GM23338 (cell line): ENCODE data around the gene TANGO6. TPM values are rescaled to one million over a fixed set of nuclear protein-coding genes. Genes with fewer than 3 reads are reported as not detected.

Source experiments
- ATAC-seq: fragments of 200-7000 bp; cut with Tn5 transposase; 3 replicates; pipeline ENCODE4 v1.9.1; 2020
- DNase-seq: peaks from one replicate; pipeline ENCODE4 v3.0.0-alpha.2; 2015; ENCODE audit warnings: low spot score
- H2AFZ ChIP-seq: fragments of 200-600 bp; sonication (generic); 2 replicates; pipeline ENCODE4 v1.8.0; 2016; ENCODE audit warnings: antibody characterized with exemption, mild to moderate bottlenecking, moderate library complexity
- H3F3A ChIP-seq: fragments of 200-600 bp; sonication (generic); replicated peaks from 2 replicates; pipeline ENCODE4 v1.8.0; 2017; ENCODE audit warnings: antibody characterized with exemption, mixed run types, low read depth
- H3K27ac ChIP-seq: fragments of 200-600 bp; sonication (generic); 2 replicates; pipeline ENCODE4 v1.6.1; 2016; ENCODE audit warnings: low read depth
- H3K27me3 ChIP-seq: fragments of 200-600 bp; sonication (generic); 2 replicates; pipeline ENCODE4 v1.8.0; 2016; ENCODE audit warnings: mild to moderate bottlenecking, mixed run types, moderate library complexity; ENCODE audit not compliant: insufficient read depth
- H3K36me3 ChIP-seq: fragments of 200-600 bp; sonication (generic); 2 replicates; pipeline ENCODE4 v1.8.0; 2016; ENCODE audit warnings: mild to moderate bottlenecking; ENCODE audit not compliant: insufficient read depth
- H3K4me1 ChIP-seq: fragments of 200-600 bp; sonication (generic); 2 replicates; pipeline ENCODE4 v1.8.0; 2016; ENCODE audit warnings: mild to moderate bottlenecking, moderate library complexity; ENCODE audit not compliant: insufficient read depth
- H3K4me2 ChIP-seq: fragments of 200-600 bp; sonication (generic); 2 replicates; pipeline ENCODE4 v1.7.1; 2017; ENCODE audit warnings: mixed run types
- H3K4me3 ChIP-seq: fragments of 200-600 bp; sonication (generic); 2 replicates; pipeline ENCODE4 v1.6.1; 2016; ENCODE audit warnings: mixed run types
- H3K79me2 ChIP-seq: fragments of 200-600 bp; sonication (generic); replicated peaks from 2 replicates; pipeline ENCODE4 v1.8.0; 2017; ENCODE audit warnings: mild to moderate bottlenecking; ENCODE audit not compliant: insufficient read depth
- H3K9me2 ChIP-seq: fragments of 200-600 bp; sonication (generic); 2 replicates; pipeline ENCODE4 v1.8.0; 2017; ENCODE audit not compliant: insufficient read depth
- H4K20me1 ChIP-seq: fragments of 200-600 bp; sonication (generic); replicated peaks from 2 replicates; pipeline ENCODE4 v1.8.0; 2017; ENCODE audit warnings: mild to moderate bottlenecking; ENCODE audit not compliant: insufficient read depth
- H3K27ac Mint-ChIP-seq: 2 replicates; pipeline ENCODE4 v1.8.0; 2020; ENCODE audit warnings: inconsistent platforms, mild to moderate bottlenecking, moderate library complexity, mixed read lengths
- H3K27me3 Mint-ChIP-seq: 3 replicates; pipeline ENCODE4 v1.8.0; 2022; ENCODE audit warnings: low read depth, mild to moderate bottlenecking, moderate library complexity, mixed read lengths, inconsistent platforms; ENCODE audit not compliant: insufficient read depth, poor library complexity
- H3K36me3 Mint-ChIP-seq: 3 replicates; pipeline ENCODE4 v1.8.0; 2021; ENCODE audit warnings: low read depth, mild to moderate bottlenecking, inconsistent platforms, moderate library complexity, mixed read lengths
- H3K4me1 Mint-ChIP-seq: 3 replicates; pipeline ENCODE4 v1.8.0; 2020; ENCODE audit warnings: mild to moderate bottlenecking, inconsistent platforms, mixed read lengths
- H3K4me3 Mint-ChIP-seq: 3 replicates; pipeline ENCODE4 v1.8.0; 2021; ENCODE audit warnings: moderate library complexity, mild to moderate bottlenecking, inconsistent platforms, mixed read lengths
- H3K9me3 Mint-ChIP-seq: 3 replicates; pipeline ENCODE4 v1.8.0; 2020; ENCODE audit warnings: moderate library complexity, mild to moderate bottlenecking, inconsistent platforms, mixed read lengths
- CREB1 ChIP-seq: fragments of 250-450 bp; sonication (Bioruptor Pico); IDR thresholded peaks from 2 replicates; pipeline ENCODE4 v1.5.0; 2020; ENCODE audit warnings: low read depth, mild to moderate bottlenecking, moderate library complexity
- ETS1 ChIP-seq: IDR thresholded peaks from 2 replicates; pipeline ENCODE4 v1.6.1; 2016; ENCODE audit warnings: antibody characterized with exemption
- EZH2 ChIP-seq: fragments of 200-600 bp; sonication (generic); IDR thresholded peaks from one replicate; pipeline ENCODE4 v1.8.0; 2017; ENCODE audit warnings: antibody characterized with exemption, mild to moderate bottlenecking, low read depth; ENCODE audit not compliant: unreplicated experiment
- EZH2phosphoT487 ChIP-seq: fragments of 200-600 bp; sonication (generic); IDR thresholded peaks from one replicate; pipeline ENCODE4 v1.8.1; 2018; ENCODE audit warnings: antibody characterized with exemption; ENCODE audit not compliant: unreplicated experiment
- JUNB ChIP-seq: IDR thresholded peaks from one replicate; pipeline ENCODE4 v1.6.1; 2016; ENCODE audit warnings: antibody characterized with exemption; ENCODE audit not compliant: unreplicated experiment
- NANOG ChIP-seq: IDR thresholded peaks from 2 replicates; pipeline ENCODE4 v1.6.1; 2016; ENCODE audit warnings: antibody characterized with exemption, borderline replicate concordance
- POLR2AphosphoS5 ChIP-seq: IDR thresholded peaks from 2 replicates; pipeline ENCODE4 v1.6.1; 2016; ENCODE audit warnings: antibody characterized with exemption, low read depth
- STAT1 ChIP-seq: IDR thresholded peaks from one replicate; pipeline ENCODE4 v1.6.1; 2016; ENCODE audit warnings: antibody characterized with exemption; ENCODE audit not compliant: unreplicated experiment
- ZNF114 ChIP-seq: fragments of 250-450 bp; sonication (Bioruptor Pico); IDR thresholded peaks from 2 replicates; pipeline ENCODE4 v1.5.0; 2020; ENCODE audit warnings: mild to moderate bottlenecking, moderate library complexity
- ZNF331 ChIP-seq: fragments of 250-450 bp; sonication (Bioruptor Pico); IDR thresholded peaks from 2 replicates; pipeline ENCODE4 v1.5.0; 2020; ENCODE audit warnings: low read depth, mild to moderate bottlenecking, moderate library complexity
- polyA plus RNA-seq: library from polyadenylated mRNA; unstranded; fragments of >200 nt; fragmentation: Nextera tagmentation; extraction: Ambion mirVana; gene quantifications from 2 replicates; pipeline ENCODE4 v1.2.1, GENCODE V29; 2016
- total RNA-seq: library from RNA; depleted of rRNA; stranded (reverse); fragments of >200 nt; shearing (Covaris generic); gene quantifications from 2 replicates; pipeline ENCODE4 v1.2.3, GENCODE V29; 2014
- TF ChIP-seq, protein P1 (sequence below): IDR thresholded peaks from one replicate; pipeline ENCODE4 v1.6.1; 2018; ENCODE audit warnings: antibody characterized with exemption; ENCODE audit not compliant: unreplicated experiment
- TF ChIP-seq, protein P2 (sequence below): fragments of 250-450 bp; sonication (Bioruptor Pico); IDR thresholded peaks from 2 replicates; pipeline ENCODE4 v1.5.0; 2020; ENCODE audit warnings: mild to moderate bottlenecking, moderate library complexity
- TF ChIP-seq, protein P3 (sequence below), 2 experiments: fragments of 200-600 bp in 1 of 2; sonication (generic) in 1 of 2; conservative IDR thresholded peaks; 2 replicates each; pipeline versions ENCODE4 v1.5.1 to v1.6.1; 2016 to 2017; ENCODE audit warnings: antibody characterized with exemption in 2 of 2, low read depth in 2 of 2, mild to moderate bottlenecking in 2 of 2, moderate library complexity in 1 of 2

Gene TANGO6
- total and polyA plus RNA-seq, 2 experiments from 2014 or later, result 7.2 to 23.2 TPM

GRCh38 chr16:68935008-68935407 lies 91.7 kb downstream of the TANGO6 start:
- H3K4me3 Mint-ChIP-seq, result no peak overlapping the region
- no peaks in the 10 kb centered on the region for H3K27me3 ChIP-seq
- no peaks in the 10 kb centered on the region for H3K9me2 ChIP-seq
- peaks cover 4% of the 10 kb centered on the region; the same call in 1 of the 3 replicates for H3K9me3 Mint-ChIP-seq
- ATAC-seq, result no peak
- no peak overlapping the region for H3K4me3 ChIP-seq
- no peaks in the 10 kb centered on the region; the same call in 1 of the 2 replicates for H3K36me3 ChIP-seq
- H3F3A ChIP-seq, result no peaks in the 10 kb centered on the region
- peaks cover 4% of the 10 kb centered on the region for H4K20me1 ChIP-seq
- no peaks in the 10 kb centered on the region for H3K4me1 Mint-ChIP-seq
- H3K36me3 Mint-ChIP-seq, result peaks cover 29% of the 10 kb centered on the region
- no peak overlapping the region for H3K27ac ChIP-seq
- H3K27ac Mint-ChIP-seq, result no peak overlapping the region
- H3K27me3 Mint-ChIP-seq, result no peaks in the 10 kb centered on the region
- H3K4me1 ChIP-seq, result no peaks in the 10 kb centered on the region
- no peak overlapping the region for H3K4me2 ChIP-seq
- H3K79me2 ChIP-seq, result no peaks in the 10 kb centered on the region
- TF ChIP-seq ZNF114, result no peak
- no peak for TF ChIP-seq ZNF331 (CRISPR knock-in tag)
- TF ChIP-seq, protein P1, sequence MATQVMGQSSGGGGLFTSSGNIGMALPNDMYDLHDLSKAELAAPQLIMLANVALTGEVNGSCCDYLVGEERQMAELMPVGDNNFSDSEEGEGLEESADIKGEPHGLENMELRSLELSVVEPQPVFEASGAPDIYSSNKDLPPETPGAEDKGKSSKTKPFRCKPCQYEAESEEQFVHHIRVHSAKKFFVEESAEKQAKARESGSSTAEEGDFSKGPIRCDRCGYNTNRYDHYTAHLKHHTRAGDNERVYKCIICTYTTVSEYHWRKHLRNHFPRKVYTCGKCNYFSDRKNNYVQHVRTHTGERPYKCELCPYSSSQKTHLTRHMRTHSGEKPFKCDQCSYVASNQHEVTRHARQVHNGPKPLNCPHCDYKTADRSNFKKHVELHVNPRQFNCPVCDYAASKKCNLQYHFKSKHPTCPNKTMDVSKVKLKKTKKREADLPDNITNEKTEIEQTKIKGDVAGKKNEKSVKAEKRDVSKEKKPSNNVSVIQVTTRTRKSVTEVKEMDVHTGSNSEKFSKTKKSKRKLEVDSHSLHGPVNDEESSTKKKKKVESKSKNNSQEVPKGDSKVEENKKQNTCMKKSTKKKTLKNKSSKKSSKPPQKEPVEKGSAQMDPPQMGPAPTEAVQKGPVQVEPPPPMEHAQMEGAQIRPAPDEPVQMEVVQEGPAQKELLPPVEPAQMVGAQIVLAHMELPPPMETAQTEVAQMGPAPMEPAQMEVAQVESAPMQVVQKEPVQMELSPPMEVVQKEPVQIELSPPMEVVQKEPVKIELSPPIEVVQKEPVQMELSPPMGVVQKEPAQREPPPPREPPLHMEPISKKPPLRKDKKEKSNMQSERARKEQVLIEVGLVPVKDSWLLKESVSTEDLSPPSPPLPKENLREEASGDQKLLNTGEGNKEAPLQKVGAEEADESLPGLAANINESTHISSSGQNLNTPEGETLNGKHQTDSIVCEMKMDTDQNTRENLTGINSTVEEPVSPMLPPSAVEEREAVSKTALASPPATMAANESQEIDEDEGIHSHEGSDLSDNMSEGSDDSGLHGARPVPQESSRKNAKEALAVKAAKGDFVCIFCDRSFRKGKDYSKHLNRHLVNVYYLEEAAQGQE, result no peak
- TF ChIP-seq, protein P2, sequence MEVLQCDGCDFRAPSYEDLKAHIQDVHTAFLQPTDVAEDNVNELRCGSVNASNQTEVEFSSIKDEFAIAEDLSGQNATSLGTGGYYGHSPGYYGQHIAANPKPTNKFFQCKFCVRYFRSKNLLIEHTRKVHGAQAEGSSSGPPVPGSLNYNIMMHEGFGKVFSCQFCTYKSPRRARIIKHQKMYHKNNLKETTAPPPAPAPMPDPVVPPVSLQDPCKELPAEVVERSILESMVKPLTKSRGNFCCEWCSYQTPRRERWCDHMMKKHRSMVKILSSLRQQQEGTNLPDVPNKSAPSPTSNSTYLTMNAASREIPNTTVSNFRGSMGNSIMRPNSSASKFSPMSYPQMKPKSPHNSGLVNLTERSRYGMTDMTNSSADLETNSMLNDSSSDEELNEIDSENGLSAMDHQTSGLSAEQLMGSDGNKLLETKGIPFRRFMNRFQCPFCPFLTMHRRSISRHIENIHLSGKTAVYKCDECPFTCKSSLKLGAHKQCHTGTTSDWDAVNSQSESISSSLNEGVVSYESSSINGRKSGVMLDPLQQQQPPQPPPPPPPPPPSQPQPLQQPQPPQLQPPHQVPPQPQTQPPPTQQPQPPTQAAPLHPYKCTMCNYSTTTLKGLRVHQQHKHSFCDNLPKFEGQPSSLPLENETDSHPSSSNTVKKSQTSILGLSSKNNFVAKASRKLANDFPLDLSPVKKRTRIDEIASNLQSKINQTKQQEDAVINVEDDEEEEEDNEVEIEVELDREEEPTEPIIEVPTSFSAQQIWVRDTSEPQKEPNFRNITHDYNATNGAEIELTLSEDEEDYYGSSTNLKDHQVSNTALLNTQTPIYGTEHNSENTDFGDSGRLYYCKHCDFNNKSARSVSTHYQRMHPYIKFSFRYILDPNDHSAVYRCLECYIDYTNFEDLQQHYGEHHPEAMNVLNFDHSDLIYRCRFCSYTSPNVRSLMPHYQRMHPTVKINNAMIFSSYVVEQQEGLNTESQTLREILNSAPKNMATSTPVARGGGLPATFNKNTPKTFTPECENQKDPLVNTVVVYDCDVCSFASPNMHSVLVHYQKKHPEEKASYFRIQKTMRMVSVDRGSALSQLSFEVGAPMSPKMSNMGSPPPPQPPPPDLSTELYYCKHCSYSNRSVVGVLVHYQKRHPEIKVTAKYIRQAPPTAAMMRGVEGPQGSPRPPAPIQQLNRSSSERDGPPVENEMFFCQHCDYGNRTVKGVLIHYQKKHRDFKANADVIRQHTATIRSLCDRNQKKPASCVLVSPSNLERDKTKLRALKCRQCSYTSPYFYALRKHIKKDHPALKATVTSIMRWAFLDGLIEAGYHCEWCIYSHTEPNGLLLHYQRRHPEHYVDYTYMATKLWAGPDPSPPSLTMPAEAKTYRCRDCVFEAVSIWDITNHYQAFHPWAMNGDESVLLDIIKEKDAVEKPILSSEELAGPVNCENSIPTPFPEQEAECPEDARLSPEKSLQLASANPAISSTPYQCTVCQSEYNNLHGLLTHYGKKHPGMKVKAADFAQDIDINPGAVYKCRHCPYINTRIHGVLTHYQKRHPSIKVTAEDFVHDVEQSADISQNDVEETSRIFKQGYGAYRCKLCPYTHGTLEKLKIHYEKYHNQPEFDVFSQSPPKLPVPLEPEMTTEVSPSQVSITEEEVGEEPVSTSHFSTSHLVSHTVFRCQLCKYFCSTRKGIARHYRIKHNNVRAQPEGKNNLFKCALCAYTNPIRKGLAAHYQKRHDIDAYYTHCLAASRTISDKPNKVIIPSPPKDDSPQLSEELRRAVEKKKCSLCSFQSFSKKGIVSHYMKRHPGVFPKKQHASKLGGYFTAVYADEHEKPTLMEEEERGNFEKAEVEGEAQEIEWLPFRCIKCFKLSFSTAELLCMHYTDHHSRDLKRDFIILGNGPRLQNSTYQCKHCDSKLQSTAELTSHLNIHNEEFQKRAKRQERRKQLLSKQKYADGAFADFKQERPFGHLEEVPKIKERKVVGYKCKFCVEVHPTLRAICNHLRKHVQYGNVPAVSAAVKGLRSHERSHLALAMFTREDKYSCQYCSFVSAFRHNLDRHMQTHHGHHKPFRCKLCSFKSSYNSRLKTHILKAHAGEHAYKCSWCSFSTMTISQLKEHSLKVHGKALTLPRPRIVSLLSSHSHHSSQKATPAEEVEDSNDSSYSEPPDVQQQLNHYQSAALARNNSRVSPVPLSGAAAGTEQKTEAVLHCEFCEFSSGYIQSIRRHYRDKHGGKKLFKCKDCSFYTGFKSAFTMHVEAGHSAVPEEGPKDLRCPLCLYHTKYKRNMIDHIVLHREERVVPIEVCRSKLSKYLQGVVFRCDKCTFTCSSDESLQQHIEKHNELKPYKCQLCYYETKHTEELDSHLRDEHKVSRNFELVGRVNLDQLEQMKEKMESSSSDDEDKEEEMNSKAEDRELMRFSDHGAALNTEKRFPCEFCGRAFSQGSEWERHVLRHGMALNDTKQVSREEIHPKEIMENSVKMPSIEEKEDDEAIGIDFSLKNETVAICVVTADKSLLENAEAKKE (CRISPR knock-in tag), result no peak
- no peak for TF ChIP-seq EZH2phosphoT487
- no peak for TF ChIP-seq ETS1
- no peak for TF ChIP-seq CREB1 (CRISPR knock-in tag)
- TF ChIP-seq NANOG, result no peak
- no peak for TF ChIP-seq STAT1
- TF ChIP-seq POLR2AphosphoS5, result no peak
- TF ChIP-seq, protein P3, sequence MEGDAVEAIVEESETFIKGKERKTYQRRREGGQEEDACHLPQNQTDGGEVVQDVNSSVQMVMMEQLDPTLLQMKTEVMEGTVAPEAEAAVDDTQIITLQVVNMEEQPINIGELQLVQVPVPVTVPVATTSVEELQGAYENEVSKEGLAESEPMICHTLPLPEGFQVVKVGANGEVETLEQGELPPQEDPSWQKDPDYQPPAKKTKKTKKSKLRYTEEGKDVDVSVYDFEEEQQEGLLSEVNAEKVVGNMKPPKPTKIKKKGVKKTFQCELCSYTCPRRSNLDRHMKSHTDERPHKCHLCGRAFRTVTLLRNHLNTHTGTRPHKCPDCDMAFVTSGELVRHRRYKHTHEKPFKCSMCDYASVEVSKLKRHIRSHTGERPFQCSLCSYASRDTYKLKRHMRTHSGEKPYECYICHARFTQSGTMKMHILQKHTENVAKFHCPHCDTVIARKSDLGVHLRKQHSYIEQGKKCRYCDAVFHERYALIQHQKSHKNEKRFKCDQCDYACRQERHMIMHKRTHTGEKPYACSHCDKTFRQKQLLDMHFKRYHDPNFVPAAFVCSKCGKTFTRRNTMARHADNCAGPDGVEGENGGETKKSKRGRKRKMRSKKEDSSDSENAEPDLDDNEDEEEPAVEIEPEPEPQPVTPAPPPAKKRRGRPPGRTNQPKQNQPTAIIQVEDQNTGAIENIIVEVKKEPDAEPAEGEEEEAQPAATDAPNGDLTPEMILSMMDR (conservative IDR thresholded peaks at IDR 0.05; ENCODE audit: low read depth in 2 of 2), result no peak
- no peak for TF ChIP-seq JUNB
- TF ChIP-seq EZH2, result no peak
- DNase-seq, result no peak
- H2AFZ ChIP-seq, result no peak overlapping the region
